ENCODE results near the gene HSCB.

Gene HSCB

GRCh38 chr22:28769394-28770085, 27.7 kb downstream of the HSCB start:
- Histone ChIP-seq H2AFZ (ENCODE audit: low read length) (no peak overlapping the region), H4K20me1 (ENCODE audit: insufficient read depth, low read length) (no peaks in the 10 kb centered on the region), H3K4me1 (ENCODE audit: insufficient read depth, low read length, severe bottlenecking) (peaks cover 11% of the 10 kb centered on the region), H3F3A (ENCODE audit: insufficient read depth, low read length) (no peaks in the 10 kb centered on the region), H3K79me2 (ENCODE audit: insufficient read depth, low read length) (peaks cover 9% of the 10 kb centered on the region), H3K4me3 (ENCODE audit: low read depth, low read length, poor library complexity, severe bottlenecking) (no peak overlapping the region), H3K9ac (ENCODE audit: low read length) (no peak overlapping the region), H3K27ac (ENCODE audit: low read depth, low read length, poor library complexity, severe bottlenecking) (no peak overlapping the region), H3K36me3 (ENCODE audit: insufficient read depth, low read length) (peaks cover 3% of the 10 kb centered on the region), H3K9me3 (ENCODE audit: low read length) (peaks cover 7% of the 10 kb centered on the region; the same call in 1 of the 2 replicates), H3K9me2 (ENCODE audit: low read depth, low read length) (no peaks in the 10 kb centered on the region), H3K27me3 (ENCODE audit: insufficient read depth, low read length) (no peaks in the 10 kb centered on the region; the same call in 1 of the 2 replicates), H3K4me2 (ENCODE audit: low read length) (no peak overlapping the region)
- TF ChIP-seq EZH2 (IDR thresholded peaks at IDR 0.05; ENCODE audit: borderline replicate concordance, low read length), result no peak
- TF ChIP-seq, protein P1, sequence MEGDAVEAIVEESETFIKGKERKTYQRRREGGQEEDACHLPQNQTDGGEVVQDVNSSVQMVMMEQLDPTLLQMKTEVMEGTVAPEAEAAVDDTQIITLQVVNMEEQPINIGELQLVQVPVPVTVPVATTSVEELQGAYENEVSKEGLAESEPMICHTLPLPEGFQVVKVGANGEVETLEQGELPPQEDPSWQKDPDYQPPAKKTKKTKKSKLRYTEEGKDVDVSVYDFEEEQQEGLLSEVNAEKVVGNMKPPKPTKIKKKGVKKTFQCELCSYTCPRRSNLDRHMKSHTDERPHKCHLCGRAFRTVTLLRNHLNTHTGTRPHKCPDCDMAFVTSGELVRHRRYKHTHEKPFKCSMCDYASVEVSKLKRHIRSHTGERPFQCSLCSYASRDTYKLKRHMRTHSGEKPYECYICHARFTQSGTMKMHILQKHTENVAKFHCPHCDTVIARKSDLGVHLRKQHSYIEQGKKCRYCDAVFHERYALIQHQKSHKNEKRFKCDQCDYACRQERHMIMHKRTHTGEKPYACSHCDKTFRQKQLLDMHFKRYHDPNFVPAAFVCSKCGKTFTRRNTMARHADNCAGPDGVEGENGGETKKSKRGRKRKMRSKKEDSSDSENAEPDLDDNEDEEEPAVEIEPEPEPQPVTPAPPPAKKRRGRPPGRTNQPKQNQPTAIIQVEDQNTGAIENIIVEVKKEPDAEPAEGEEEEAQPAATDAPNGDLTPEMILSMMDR (IDR thresholded peaks at IDR 0.05; ENCODE audit: low read length), result no peak

- Histone ChIP-seq H3F3A (ENCODE audit: insufficient read depth, low read length) (no peaks in the 10 kb centered on the region), H3K9ac (ENCODE audit: low read length) (no peak overlapping the region), H3K79me2 (ENCODE audit: insufficient read depth, low read length) (peaks cover 9% of the 10 kb centered on the region), H3K36me3 (ENCODE audit: insufficient read depth, low read length) (peaks cover 19% of the 10 kb centered on the region), H2AFZ (ENCODE audit: low read length) (no peak overlapping the region), H3K4me1 (ENCODE audit: insufficient read depth, low read length, severe bottlenecking) (peaks cover 13% of the 10 kb centered on the region), H3K9me3 (ENCODE audit: low read length) (peaks cover 7% of the 10 kb centered on the region; the same call in 1 of the 2 replicates), H3K4me2 (ENCODE audit: low read length) (no peak overlapping the region), H3K27ac (ENCODE audit: low read depth, low read length, poor library complexity, severe bottlenecking) (no peak overlapping the region), H3K4me3 (ENCODE audit: low read depth, low read length, poor library complexity, severe bottlenecking) (no peak overlapping the region), H4K20me1 (ENCODE audit: insufficient read depth, low read length) (no peaks in the 10 kb centered on the region), H3K9me2 (ENCODE audit: low read depth, low read length) (no peaks in the 10 kb centered on the region), H3K27me3 (ENCODE audit: insufficient read depth, low read length) (no peaks in the 10 kb centered on the region; the same call in 1 of the 2 replicates)
- TF ChIP-seq, protein P1 (IDR thresholded peaks at IDR 0.05; ENCODE audit: low read length), result no peak
- no peak for TF ChIP-seq EZH2 (IDR thresholded peaks at IDR 0.05; ENCODE audit: borderline replicate concordance, low read length)
Observed at GRCh38 chr22:28771195-28771791, 29.5 kb downstream of the HSCB start.

- Histone ChIP-seq H3K9ac (ENCODE audit: low read length) (peak within 1 kb of the TSS; percentile 66), H3K4me3 (ENCODE audit: low read depth, low read length, poor library complexity, severe bottlenecking) (peak within 1 kb of the TSS; percentile 96), H3K4me1 (ENCODE audit: insufficient read depth, low read length, severe bottlenecking) (peaks cover 13% of the 10 kb centered on the region), H3F3A (ENCODE audit: insufficient read depth, low read length) (no peaks in the 10 kb centered on the region), H3K79me2 (ENCODE audit: insufficient read depth, low read length) (peaks cover 15% of the 10 kb centered on the region), H2AFZ (ENCODE audit: low read length) (peak within 1 kb of the TSS; percentile 30; the same call in 1 of the 2 replicates), H3K9me2 (ENCODE audit: low read depth, low read length) (no peaks in the 10 kb centered on the region), H4K20me1 (ENCODE audit: insufficient read depth, low read length) (no peaks in the 10 kb centered on the region), H3K36me3 (ENCODE audit: insufficient read depth, low read length) (peaks cover 25% of the 10 kb centered on the region), H3K9me3 (ENCODE audit: low read length) (peaks cover 7% of the 10 kb centered on the region; the same call in 1 of the 2 replicates), H3K27ac (ENCODE audit: low read depth, low read length, poor library complexity, severe bottlenecking) (peak within 1 kb of the TSS; percentile 58), H3K4me2 (ENCODE audit: low read length) (peak within 1 kb of the TSS; percentile 92), H3K27me3 (ENCODE audit: insufficient read depth, low read length) (no peaks in the 10 kb centered on the region; the same call in 1 of the 2 replicates)
- TF ChIP-seq, protein P1 (IDR thresholded peaks at IDR 0.05; ENCODE audit: low read length), result no peak; the same call in 1 of the 2 replicates
- TF ChIP-seq EZH2 (IDR thresholded peaks at IDR 0.05; ENCODE audit: borderline replicate concordance, low read length), result no peak
Observed at GRCh38 chr22:28772633-28773460, 31.0 kb downstream of the HSCB start, which contains the start of gene CCDC117. Gene CCDC117 (plus strand): TSS chr22:28772695. CDS start chr22:28772850, 155 bp downstream.
